AG04450 (cell line): ENCODE measurements around the gene TMEM141. TPM values are rescaled to one million over a fixed set of nuclear protein-coding genes. Genes with fewer than 3 reads are reported as not detected.

Experiments used
- CTCF ChIA-PET: fragments of 300-600, 350-600 bp; formaldehyde crosslinking; extraction: SDS; loops from one replicate; lab custom pipeline; 2022; ENCODE audit warnings: antibody characterized with exemption, inconsistent platforms; lab: Charles Lee
- POLR2A ChIA-PET: fragments of 350-600 bp; formaldehyde crosslinking; extraction: SDS; loops from one replicate; lab custom pipeline; 2021; ENCODE audit warnings: antibody characterized with exemption, inconsistent platforms; lab: Yijun Ruan, JAX
- DNase-seq: peaks from one replicate; pipeline ENCODE4 v3.0.0-alpha.2; 2011; ENCODE audit warnings: low read depth, low spot score
- H3K27ac ChIP-seq: one replicate; pipeline ENCODE4 v1.5.1; 2012; ENCODE audit warnings: low read depth, low read length, control low read depth
- H3K27me3 ChIP-seq: one replicate; pipeline ENCODE4 v1.6.0; 2012; ENCODE audit warnings: low read length; ENCODE audit not compliant: control insufficient read depth, insufficient read depth
- H3K4me3 ChIP-seq: 2 replicates; pipeline ENCODE4 v1.5.1; 2011; ENCODE audit warnings: mild to moderate bottlenecking, low read depth, low read length, control low read depth
- H3K9me3 ChIP-seq: 2 replicates; pipeline ENCODE4 v1.5.1; 2012; ENCODE audit warnings: low read length; ENCODE audit not compliant: control insufficient read depth, insufficient read depth
- CTCF ChIP-seq: IDR thresholded peaks from 2 replicates; pipeline ENCODE4 v1.5.1; 2011; ENCODE audit warnings: low read depth, low read length, control low read depth, inconsistent platforms
- polyA plus RNA-seq: library from polyadenylated mRNA; depleted of rRNA; stranded (reverse); fragments of >200 nt; gene quantifications from 2 replicates; pipeline ENCODE4 v1.2.3, GENCODE V29; 2011

Gene TMEM141
- polyA plus RNA-seq, 1 experiment = 34.9 TPM

GRCh38 chr9:136756134-136756438 lies 35.1 kb upstream of the TMEM141 start:
- POLR2A ChIA-PET = no interaction called here

GRCh38 chr9:136756836-136757235 lies 34.3 kb upstream of the TMEM141 start:
- ChIA-PET CTCF (no interaction called here), POLR2A (no interaction called here)
- DNase-seq = no peak
- Histone ChIP-seq H3K27me3 (peaks cover 11% of the 10 kb centered on the region), H3K9me3 (peaks cover 42% of the 10 kb centered on the region), H3K27ac (no peak overlapping the region), H3K4me3 (no peak overlapping the region)
- TF ChIP-seq CTCF = no peak

More at GRCh38 chr9:136756134-136756438, 35.1 kb upstream of the TMEM141 start:
- Histone ChIP-seq H3K27me3 (peaks cover 17% of the 10 kb centered on the region), H3K27ac (no peak overlapping the region), H3K9me3 (peaks cover 45% of the 10 kb centered on the region), H3K4me3 (no peak overlapping the region)
- no peak for DNase-seq
- no peak for TF ChIP-seq CTCF
- CTCF ChIA-PET = no interaction called here

GRCh38 chr9:136757328-136757727 lies 33.8 kb upstream of the TMEM141 start:
- ChIA-PET POLR2A (no interaction called here), CTCF (no interaction called here)
- Histone ChIP-seq H3K27me3 (peaks cover 6% of the 10 kb centered on the region), H3K27ac (no peak overlapping the region), H3K9me3 (peaks cover 37% of the 10 kb centered on the region), H3K4me3 (no peak overlapping the region)
- TF ChIP-seq CTCF = no peak
- DNase-seq = no peak

- ChIA-PET CTCF (no interaction called here), POLR2A (no interaction called here)
- H3K27me3 ChIP-seq = peaks cover 6% of the 10 kb centered on the region
- H3K4me3 ChIP-seq = no peak overlapping the region
- H3K9me3 ChIP-seq = peaks cover 37% of the 10 kb centered on the region
- no peak for TF ChIP-seq CTCF
- H3K27ac ChIP-seq = no peak overlapping the region
- no peak for DNase-seq
Observed at GRCh38 chr9:136757751-136758140, 33.4 kb upstream of the TMEM141 start.

- no peak overlapping the region for H3K4me3 ChIP-seq
- no peak for DNase-seq
- POLR2A ChIA-PET = no interaction called here
- CTCF ChIA-PET = interaction anchor here (0.7 to 1.0 kb wide), 3 partner anchors 10 to 259 kb away, joined by 3 to 4 read pairs (median 4); no protein-coding TSS in a partner anchor
- H3K27me3 ChIP-seq = peaks cover 8% of the 10 kb centered on the region
- no peak for TF ChIP-seq CTCF
- H3K27ac ChIP-seq = no peak overlapping the region
- H3K9me3 ChIP-seq = peaks cover 29% of the 10 kb centered on the region
Observed at GRCh38 chr9:136759001-136759400, 32.1 kb upstream of the TMEM141 start.
